ENCODE measurements around the gene SAMD8. TPM values are rescaled to one million over a fixed set of nuclear protein-coding genes. Genes with fewer than 3 reads are reported as not detected.

The SAMD8 gene
- total and polyA plus RNA-seq, 2 of the 8 experiments (the other 6 are each of a cell fraction or from before 2014, with no cell fraction given), result 11.7 to 20.9 TPM

DNA sequence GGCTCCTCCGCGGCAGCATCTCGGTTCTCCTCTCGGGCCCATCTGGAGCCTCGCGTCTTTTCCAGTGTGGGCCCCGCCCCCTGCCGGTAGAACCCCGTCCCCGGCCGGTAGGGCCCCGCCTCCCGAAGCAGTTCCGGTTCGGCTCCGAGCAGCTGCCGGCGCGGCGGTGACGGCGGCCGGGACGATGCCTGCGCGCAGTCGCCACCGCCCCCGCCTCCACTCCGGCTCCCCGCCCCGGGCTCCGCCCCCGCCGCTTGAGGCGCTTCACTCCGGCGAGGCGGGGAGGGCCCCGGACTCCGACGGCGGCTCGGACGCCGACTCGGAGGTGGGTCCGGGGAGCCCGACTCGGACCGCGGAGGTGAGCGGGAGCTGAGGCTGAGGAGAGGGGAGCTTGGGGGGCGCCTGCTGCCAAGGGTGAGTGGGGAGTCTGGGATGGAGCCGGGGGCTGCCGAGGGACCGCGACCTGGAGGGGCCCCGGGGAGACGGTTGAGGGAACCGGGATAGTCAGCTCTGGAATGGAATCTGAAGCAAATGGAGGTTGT lies at the start of gene SAMD8 (continued):
- TF ChIP-seq KDM4A (IDR thresholded peaks at IDR 0.05; ENCODE audit: low read depth, low read length, severe bottlenecking), result peak; percentile 47
- TF ChIP-seq GABPA (IDR thresholded peaks at IDR 0.05; ENCODE audit: borderline replicate concordance, insufficient read depth, low read length), result no peak
- peak; percentile 14 to 25; a peak in 1 of 4 replicates for TF ChIP-seq SIN3A (conservative IDR thresholded peaks at IDR 0.05 in 1 of 2, IDR thresholded peaks at IDR 0.05 in 1 of 2; ENCODE audit: low read depth in 1 of 2, low read length in 2 of 2)
- TF ChIP-seq BRCA1 (IDR thresholded peaks at IDR 0.05; ENCODE audit: low read depth, low read length), result peak; percentile 68
- TF ChIP-seq CTBP2 (IDR thresholded peaks at IDR 0.05; ENCODE audit: borderline replicate concordance, insufficient read depth, insufficient read length, low read length), result peak; percentile 24
- TF ChIP-seq CHD2 (IDR thresholded peaks at IDR 0.05; ENCODE audit: low read length), result peak; percentile 93
- peak; percentile 92 for TF ChIP-seq ASH2L (IDR thresholded peaks at IDR 0.05; ENCODE audit: low read length)
- TF ChIP-seq RBBP5 (IDR thresholded peaks at IDR 0.05; ENCODE audit: borderline replicate concordance, low read depth, low read length), result peak; percentile 78; the same call in 1 of the 2 replicates
- TF ChIP-seq POLR2A (IDR thresholded peaks at IDR 0.05; ENCODE audit: control extremely low read depth in 1 of 2, low read depth in 2 of 2, low read length in 2 of 2), result peak in 1 of 2 experiments; percentile 43; a peak in 1 of 3 replicates
- TF ChIP-seq RXRA (IDR thresholded peaks at IDR 0.05; ENCODE audit: insufficient read depth, low read depth, low read length), result no peak

Measured in H1 (cell line).